Neural cell (in vitro differentiated cells): ENCODE results near the gene ZSCAN31. TPM values are rescaled to one million over a fixed set of nuclear protein-coding genes. Genes with fewer than 3 reads are reported as not detected.
A peak's percentile ranks its signal among the peaks of the same experiment; 100 is the strongest.

Experiments
- H2AFZ ChIP-seq: fragments of 200-600, 300-800 bp; sonication (generic), shearing (Covaris generic); 2 replicates; pipeline ENCODE4 v1.6.0; 2014; ENCODE audit warnings: low read depth, mild to moderate bottlenecking, antibody characterized with exemption, low read length, moderate library complexity
- H3F3A ChIP-seq: fragments of 200-600 bp; shearing (Covaris generic); 2 replicates; pipeline ENCODE4 v1.6.1; 2016; ENCODE audit warnings: mild to moderate bottlenecking, moderate library complexity, mixed read lengths, antibody characterized with exemption, low read length; ENCODE audit not compliant: insufficient read depth, poor library complexity, severe bottlenecking
- H3K27ac ChIP-seq: fragments of 200-600, 300-800 bp; sonication (generic), shearing (Covaris generic); 2 replicates; pipeline ENCODE4 v1.5.1; 2014; ENCODE audit warnings: mild to moderate bottlenecking, low read length, moderate library complexity
- H3K27me3 ChIP-seq: fragments of 300-800, 200-600 bp; sonication (generic), shearing (Covaris generic); 2 replicates; pipeline ENCODE4 v1.6.0; 2014; ENCODE audit warnings: mild to moderate bottlenecking, low read depth, low read length, moderate library complexity; ENCODE audit not compliant: insufficient read depth
- H3K36me3 ChIP-seq: fragments of 300-800, 200-600 bp; sonication (generic), shearing (Covaris generic); 2 replicates; pipeline ENCODE4 v1.5.1; 2014; ENCODE audit warnings: mild to moderate bottlenecking, antibody characterized with exemption, low read length, moderate library complexity; ENCODE audit not compliant: insufficient read depth
- H3K4me2 ChIP-seq: fragments of 300-800, 200-600 bp; sonication (generic), shearing (Covaris generic); 2 replicates; pipeline ENCODE4 v1.6.0; 2014; ENCODE audit warnings: mild to moderate bottlenecking, low read length
- H3K4me3 ChIP-seq: fragments of 300-800, 200-600 bp; sonication (generic), shearing (Covaris generic); 2 replicates; pipeline ENCODE4 v1.5.1; 2014; ENCODE audit warnings: mild to moderate bottlenecking, low read length, moderate library complexity
- H3K79me2 ChIP-seq: fragments of 200-600 bp; shearing (Covaris generic); replicated peaks from 2 replicates; pipeline ENCODE4 v1.6.0; 2014; ENCODE audit warnings: mild to moderate bottlenecking, low read length, moderate library complexity; ENCODE audit not compliant: insufficient read depth
- H3K9ac ChIP-seq: fragments of 300-800, 200-600 bp; sonication (generic), shearing (Covaris generic); 2 replicates; pipeline ENCODE4 v1.6.1; 2016; ENCODE audit warnings: mild to moderate bottlenecking, low read length, mixed read lengths
- H3K9me2 ChIP-seq: fragments of 200-600 bp; shearing (Covaris generic); 2 replicates; pipeline ENCODE4 v1.6.1; 2016; ENCODE audit warnings: mild to moderate bottlenecking, low read length, mixed read lengths; ENCODE audit not compliant: insufficient read depth
- H3K9me3 ChIP-seq: fragments of 200-600, 300-800 bp; sonication (generic), shearing (Covaris generic); 2 replicates; pipeline ENCODE4 v1.6.1; 2016; ENCODE audit warnings: mild to moderate bottlenecking, mixed run types, low read length, moderate library complexity, mixed read lengths
- H4K20me1 ChIP-seq: fragments of 200-600 bp; shearing (Covaris generic); 2 replicates; pipeline ENCODE4 v1.6.1; 2016; ENCODE audit warnings: mild to moderate bottlenecking, mixed run types; ENCODE audit not compliant: insufficient read depth
- CTCF ChIP-seq: fragments of 450-650 bp; IDR thresholded peaks from 2 replicates; pipeline ENCODE4 v1.5.1; 2014; ENCODE audit warnings: antibody characterized with exemption, mild to moderate bottlenecking, moderate library complexity; ENCODE audit not compliant: poor library complexity, severe bottlenecking
- EP300 ChIP-seq: fragments of 450-650 bp; conservative IDR thresholded peaks from 2 replicates; pipeline ENCODE4 v1.6.1; 2014; ENCODE audit warnings: antibody characterized with exemption, mild to moderate bottlenecking, moderate library complexity; ENCODE audit not compliant: poor library complexity, severe bottlenecking
- EZH2 ChIP-seq: fragments of 200-600, 300-800 bp; shearing (Covaris generic), sonication (generic); IDR thresholded peaks from 2 replicates; pipeline ENCODE4 v1.6.1; 2014; ENCODE audit warnings: antibody characterized with exemption, low read length, borderline replicate concordance, mild to moderate bottlenecking; ENCODE audit not compliant: insufficient read depth, poor library complexity, severe bottlenecking
- MXI1 ChIP-seq: fragments of 450-650 bp; conservative IDR thresholded peaks from 2 replicates; pipeline ENCODE4 v1.6.1; 2014; ENCODE audit warnings: antibody characterized with exemption, mild to moderate bottlenecking; ENCODE audit not compliant: poor library complexity, severe bottlenecking
- POLR2AphosphoS5 ChIP-seq: IDR thresholded peaks from 2 replicates; pipeline ENCODE4 v1.6.1; 2012
- RAD21 ChIP-seq: fragments of 450-650 bp; conservative IDR thresholded peaks from 2 replicates; pipeline ENCODE4 v1.6.1; 2014; ENCODE audit warnings: antibody characterized with exemption, mild to moderate bottlenecking, moderate library complexity
- REST ChIP-seq: IDR thresholded peaks from 2 replicates; pipeline ENCODE4 v1.6.1; 2012; ENCODE audit warnings: borderline replicate concordance
- SMC3 ChIP-seq: fragments of 450-650 bp; conservative IDR thresholded peaks from 2 replicates; pipeline ENCODE4 v1.6.1; 2014; ENCODE audit warnings: antibody characterized with exemption, mild to moderate bottlenecking, moderate library complexity; ENCODE audit not compliant: poor library complexity
- TAF1 ChIP-seq: IDR thresholded peaks from 2 replicates; pipeline ENCODE4 v1.6.1; 2012; ENCODE audit warnings: low read depth
- polyA plus RNA-seq: library from polyadenylated mRNA; depleted of rRNA; stranded (reverse); fragments of >200 nt; gene quantifications from 2 replicates; pipeline ENCODE4 v1.2.3, GENCODE V29; 2014

ZSCAN31 gene
- polyA plus RNA-seq, 1 donor from 2014 or later = 2.6 TPM

DNA sequence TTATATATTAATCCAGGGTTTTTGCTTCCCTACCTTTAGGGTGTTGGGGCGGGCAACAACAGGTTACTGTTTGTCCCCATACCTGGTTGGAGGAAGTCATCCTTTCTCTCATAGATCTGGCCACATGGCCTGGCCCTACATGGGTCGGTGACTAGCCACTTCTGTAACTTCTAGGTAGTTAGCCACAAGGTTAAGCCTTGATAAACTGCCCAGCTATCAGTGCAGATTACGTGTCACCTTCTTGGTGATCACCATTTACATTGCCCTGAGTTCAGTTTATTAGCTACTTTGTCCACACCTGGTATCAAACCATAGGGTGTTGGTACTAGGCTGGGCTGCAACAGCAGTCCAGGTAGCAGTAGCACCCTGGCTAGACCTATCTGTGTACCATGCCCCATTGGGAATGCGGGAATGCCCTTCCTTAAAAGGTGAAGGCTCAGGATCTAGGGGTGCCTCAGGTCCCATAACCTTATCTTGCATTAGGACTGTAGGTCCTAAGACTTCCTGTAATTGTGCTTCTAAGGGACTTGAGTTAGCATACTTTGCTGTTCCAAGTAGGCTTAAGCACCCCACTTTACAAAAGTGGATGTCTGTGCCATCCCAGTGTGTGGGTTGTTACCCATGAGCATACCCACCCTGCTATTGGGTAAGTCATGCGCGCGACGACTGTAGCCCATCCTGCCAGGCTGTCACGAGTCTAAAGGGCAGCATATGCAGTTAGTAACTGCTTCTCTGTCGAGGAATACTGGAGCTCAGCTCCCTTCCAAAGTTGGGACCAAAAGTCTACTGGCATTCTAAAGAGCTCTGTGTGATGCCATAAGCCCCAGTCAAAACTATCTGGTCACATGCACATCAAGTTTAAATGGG, 19.0 kb upstream of the ZSCAN31 start:
- H3K79me2 ChIP-seq = peaks cover 28% of the 10 kb centered on the region
- H3K9ac ChIP-seq = peak overlapping the region; percentile 51
- H3F3A ChIP-seq = peaks cover 3% of the 10 kb centered on the region
- H3K27ac ChIP-seq = no peak overlapping the region
- no peaks in the 10 kb centered on the region for H4K20me1 ChIP-seq
- no peak overlapping the region for H3K4me2 ChIP-seq
- H3K9me2 ChIP-seq = no peaks in the 10 kb centered on the region
- TF ChIP-seq TAF1 = no peak
- TF ChIP-seq REST = no peak
- TF ChIP-seq SMC3 = no peak
- TF ChIP-seq RAD21 = no peak
- TF ChIP-seq POLR2AphosphoS5 = no peak
- TF ChIP-seq EP300 = no peak
- no peak for TF ChIP-seq EZH2
- TF ChIP-seq MXI1 = no peak
- no peak for TF ChIP-seq CTCF
- H3K4me3 ChIP-seq = no peak overlapping the region
- no peaks in the 10 kb centered on the region for H3K36me3 ChIP-seq
- no peaks in the 10 kb centered on the region for H3K27me3 ChIP-seq
- no peak overlapping the region for H2AFZ ChIP-seq
- H3K9me3 ChIP-seq = no peaks in the 10 kb centered on the region

GRCh38 chr6:28353981-28354676, 18.2 kb upstream of the ZSCAN31 start:
- no peak overlapping the region for H3K4me2 ChIP-seq
- no peaks in the 10 kb centered on the region for H3K9me2 ChIP-seq
- H3K79me2 ChIP-seq = peaks cover 30% of the 10 kb centered on the region
- H3K9me3 ChIP-seq = no peaks in the 10 kb centered on the region
- H3K27me3 ChIP-seq = no peaks in the 10 kb centered on the region
- peaks cover 3% of the 10 kb centered on the region for H3F3A ChIP-seq
- H3K4me3 ChIP-seq = no peak overlapping the region
- no peak overlapping the region for H3K9ac ChIP-seq
- H3K36me3 ChIP-seq = no peaks in the 10 kb centered on the region
- H3K27ac ChIP-seq = no peak overlapping the region
- H4K20me1 ChIP-seq = no peaks in the 10 kb centered on the region
- TF ChIP-seq EZH2 (no peak), POLR2AphosphoS5 (no peak), CTCF (no peak), EP300 (no peak), REST (no peak), RAD21 (no peak), MXI1 (no peak), TAF1 (no peak), SMC3 (no peak)
- no peak overlapping the region for H2AFZ ChIP-seq
